DND-41 (cell line): ENCODE data around the gene CFAP157.
"Not testable (repeated sequence)": the region's sequence is repeated elsewhere in the genome, so short reads cannot be mapped to it uniquely, and the experiment has no call there.

Source experiments
- ATAC-seq: fragments of 200-7000 bp; cut with Tn5 transposase; 3 replicates; pipeline ENCODE4 v1.9.1; 2021; ENCODE audit warnings: low read depth; ENCODE audit not compliant: insufficient read depth
- DNase-seq: peaks from one replicate; pipeline ENCODE4 v3.0.0-alpha.2; 2020
- H2AFZ ChIP-seq: 2 replicates; pipeline ENCODE4 v1.6.0; 2012; ENCODE audit warnings: low read depth, low read length
- H3K27ac ChIP-seq: 2 replicates; pipeline ENCODE4 v1.5.1; 2012; ENCODE audit warnings: low read length, inconsistent platforms
- H3K27me3 ChIP-seq: fragments of 200-600 bp; sonication (generic); 2 replicates; pipeline ENCODE4 v1.6.0; 2012; ENCODE audit warnings: low read length, mild to moderate bottlenecking, inconsistent platforms; ENCODE audit not compliant: insufficient read depth, poor library complexity
- H3K36me3 ChIP-seq: 2 replicates; pipeline ENCODE4 v1.5.1; 2012; ENCODE audit warnings: low read length, inconsistent platforms; ENCODE audit not compliant: insufficient read depth
- H3K4me1 ChIP-seq: 2 replicates; pipeline ENCODE4 v1.5.1; 2012; ENCODE audit warnings: mild to moderate bottlenecking, low read length; ENCODE audit not compliant: insufficient read depth
- H3K4me2 ChIP-seq: 2 replicates; pipeline ENCODE4 v1.6.0; 2012; ENCODE audit warnings: mild to moderate bottlenecking, moderate library complexity, low read length, inconsistent platforms; ENCODE audit not compliant: insufficient read depth
- H3K4me3 ChIP-seq, 2 experiments: fragments of 200-600 bp in 1 of 2; shearing (Covaris generic) in 1 of 2; 2 replicates each; pipeline ENCODE4 v1.5.1; 2012 to 2016; ENCODE audit warnings: inconsistent platforms in 2 of 2, low read length in 2 of 2, mild to moderate bottlenecking in 2 of 2, low read depth in 1 of 2, moderate library complexity in 1 of 2
- H3K79me2 ChIP-seq: 2 replicates; pipeline ENCODE4 v1.6.0; 2012; ENCODE audit warnings: low read length, inconsistent platforms; ENCODE audit not compliant: insufficient read depth
- H3K9ac ChIP-seq: 2 replicates; pipeline ENCODE4 v1.6.0; 2012; ENCODE audit warnings: low read depth, mild to moderate bottlenecking, inconsistent platforms, low read length, moderate library complexity
- H3K9me3 ChIP-seq: 2 replicates; pipeline ENCODE4 v1.5.1; 2012; ENCODE audit warnings: low read length, moderate library complexity, mild to moderate bottlenecking, inconsistent platforms; ENCODE audit not compliant: insufficient read depth, severe bottlenecking
- H4K20me1 ChIP-seq: 2 replicates; pipeline ENCODE4 v1.6.0; 2012; ENCODE audit warnings: low read length; ENCODE audit not compliant: insufficient read depth
- CTCF ChIP-seq: IDR thresholded peaks from 2 replicates; pipeline ENCODE4 v1.5.1; 2012; ENCODE audit warnings: borderline replicate concordance, low read length, moderate library complexity, mild to moderate bottlenecking; ENCODE audit not compliant: poor library complexity, severe bottlenecking; ENCODE audit errors: extremely low read depth
- EZH2 ChIP-seq: IDR thresholded peaks from 3 replicates; pipeline ENCODE4 v1.6.1; 2012; ENCODE audit warnings: borderline replicate concordance, low read depth, mild to moderate bottlenecking, moderate library complexity, low read length, inconsistent platforms; ENCODE audit not compliant: severe bottlenecking

Gene CFAP157

GRCh38 chr9:127754099-127755060 is 47.6 kb downstream of the CFAP157 start:
- ATAC-seq (no peak), DNase-seq (no peak)
- no peak overlapping the region for H2AFZ ChIP-seq
- H3K4me3 ChIP-seq: no peak overlapping the region
- H3K79me2 ChIP-seq: no peaks in the 10 kb centered on the region
- no peaks in the 10 kb centered on the region for H3K27me3 ChIP-seq
- no peaks in the 10 kb centered on the region for H3K4me1 ChIP-seq
- H3K9ac ChIP-seq: no peak overlapping the region
- H4K20me1 ChIP-seq: no peaks in the 10 kb centered on the region
- no peak overlapping the region for H3K27ac ChIP-seq
- H3K9me3 ChIP-seq: no peaks in the 10 kb centered on the region
- H3K36me3 ChIP-seq: no peaks in the 10 kb centered on the region
- H3K4me2 ChIP-seq: no peak overlapping the region
- no peak for TF ChIP-seq EZH2
- TF ChIP-seq CTCF: no peak

GRCh38 chr9:127755061-127756060 is 48.6 kb downstream of the CFAP157 start:
- H3K27me3 ChIP-seq: no peaks in the 10 kb centered on the region
- no peak overlapping the region for H3K27ac ChIP-seq
- H3K36me3 ChIP-seq: no peaks in the 10 kb centered on the region
- no peaks in the 10 kb centered on the region for H3K4me1 ChIP-seq
- no peak overlapping the region for H3K4me2 ChIP-seq
- ATAC-seq (no peak), DNase-seq (no peak)
- no peaks in the 10 kb centered on the region for H3K79me2 ChIP-seq
- no peaks in the 10 kb centered on the region for H4K20me1 ChIP-seq
- H3K9ac ChIP-seq: no peak overlapping the region
- H2AFZ ChIP-seq: no peak overlapping the region
- H3K4me3 ChIP-seq: no peak overlapping the region
- H3K9me3 ChIP-seq: no peaks in the 10 kb centered on the region
- TF ChIP-seq CTCF (no peak), EZH2 (no peak)

- Histone ChIP-seq H3K79me2 (no peaks in the 10 kb centered on the region), H3K4me1 (no peaks in the 10 kb centered on the region), H3K4me2 (no peak overlapping the region), H4K20me1 (no peaks in the 10 kb centered on the region), H3K36me3 (no peaks in the 10 kb centered on the region), H3K27me3 (no peaks in the 10 kb centered on the region), H2AFZ (no peak overlapping the region), H3K9me3 (no peaks in the 10 kb centered on the region), H3K4me3 (no peak overlapping the region), H3K27ac (no peak overlapping the region), H3K9ac (no peak overlapping the region)
- ATAC-seq (no peak), DNase-seq (no peak)
- TF ChIP-seq EZH2 (no peak), CTCF (no peak)
Measured at GRCh38 chr9:127756233-127756632, 49.4 kb downstream of the CFAP157 start.

GRCh38 chr9:127756776-127757175 is 50.0 kb downstream of the CFAP157 start:
- not testable (repeated sequence) for H3K27ac ChIP-seq, H3K4me3 ChIP-seq, H3K27me3 ChIP-seq, H3K9ac ChIP-seq, ATAC-seq, H3K4me1 ChIP-seq, H4K20me1 ChIP-seq, H3K79me2 ChIP-seq, H3K36me3 ChIP-seq, H3K4me2 ChIP-seq, DNase-seq, H3K9me3 ChIP-seq, H2AFZ ChIP-seq
